D721Med (cell line): ENCODE measurements around the gene ERF.

Experiments used
- DNase-seq: peaks from one replicate; pipeline ENCODE4 v3.0.0; 2011; ENCODE audit warnings: low spot score; ENCODE audit not compliant: insufficient read length
- FAIRE-seq: peaks from 2 replicates; lab custom pipeline; 2011; peaks lifted over from hg19 to GRCh38; lab: Jason Lieb, UNC
- CTCF ChIP-seq: IDR thresholded peaks from 2 replicates; pipeline ENCODE4 v1.5.1; 2012; ENCODE audit warnings: mild to moderate bottlenecking, control low read depth; ENCODE audit not compliant: insufficient read depth; ENCODE audit errors: missing control alignments

Gene ERF

GRCh38 chr19:42247640-42248199 is 7.2 kb downstream of the ERF start:
- DNase-seq = no peak
- no peak for FAIRE-seq
- TF ChIP-seq CTCF = no peak

- no peak for FAIRE-seq
- no peak for TF ChIP-seq CTCF
- no peak for DNase-seq
These were observed 7.8 kb downstream of the ERF start for GRCh38 chr19:42246922-42247639.

- no peak for FAIRE-seq
- peak; percentile 40 for TF ChIP-seq CTCF
- DNase-seq = no peak
These were observed 8.6 kb downstream of the ERF start for GRCh38 chr19:42246143-42246921.

- TF ChIP-seq CTCF = no peak
- FAIRE-seq = no peak
- no peak for DNase-seq
These were observed 9.7 kb downstream of the ERF start for GRCh38 chr19:42245231-42245630.

GRCh38 chr19:42244347-42245220 is 10.3 kb downstream of the ERF start:
- peak; percentile 66 for DNase-seq
- peak; percentile 75 for TF ChIP-seq CTCF
- FAIRE-seq = no peak

- no peak for TF ChIP-seq CTCF
- DNase-seq (peak; percentile 72), FAIRE-seq (no peak)
These were observed 12.2 kb downstream of the ERF start, which contains the start of gene GSK3A for GRCh38 chr19:42242512-42243409. TSS of gene GSK3A (minus strand) at chr19:42242602. CDS start at chr19:42242465, 137 bp downstream.
